ENCODE results near the gene PLCL1. TPM values are rescaled to one million over a fixed set of nuclear protein-coding genes. Genes with fewer than 3 reads are reported as not detected.

PLCL1 gene
- total RNA-seq, 2 donors from 2014 or later = 6.7 to 6.8 TPM

GRCh38 chr2:197847651-197848401 lies 43.4 kb downstream of the PLCL1 start:
- Histone ChIP-seq H3K4me1 (replicated peaks) (no peaks in the 10 kb centered on the region), H3K4me3 (no peak overlapping the region), H3K27me3 (replicated peaks; ENCODE audit: insufficient read depth) (no peaks in the 10 kb centered on the region), H3K27ac (no peak overlapping the region), H3K36me3 (no peaks in the 10 kb centered on the region), H3K9me3 (no peaks in the 10 kb centered on the region)
- 54% methylated on average over 7 of the region's 7 CpGs for WGBS
- intact Hi-C loops (cut with DNase I) = no loop called here
- DNase-seq (ENCODE audit: low spot score) = no peak
- TF ChIP-seq POLR2A (IDR thresholded peaks at IDR 0.05) = no peak
- no peak for TF ChIP-seq POLR2AphosphoS5 (IDR thresholded peaks at IDR 0.05)
- TF ChIP-seq CTCF (IDR thresholded peaks at IDR 0.05) = no peak

DNA sequence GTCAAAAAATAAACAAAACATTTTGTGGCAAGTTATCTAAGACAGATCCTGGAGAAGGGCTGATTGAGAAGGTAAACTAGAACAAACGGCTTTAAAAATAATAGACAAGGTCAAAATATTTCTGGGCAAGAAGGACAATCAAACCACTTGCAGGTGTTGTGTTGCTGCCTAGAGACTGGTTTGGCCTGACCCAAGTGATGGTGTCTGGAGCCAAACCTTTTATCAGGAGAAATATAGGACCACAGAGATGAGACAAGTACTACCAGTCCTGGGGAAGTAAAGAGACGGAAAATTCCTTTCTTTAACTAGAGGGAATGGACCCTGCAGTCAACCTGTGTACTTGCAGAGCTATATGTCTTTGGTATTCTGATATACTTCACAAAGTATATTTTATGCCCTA lies 44.2 kb downstream of the PLCL1 start:
- DNase-seq (ENCODE audit: low spot score) = no peak
- intact Hi-C loops (cut with DNase I) = no loop called here
- Histone ChIP-seq H3K9me3 (no peaks in the 10 kb centered on the region), H3K4me1 (replicated peaks) (no peaks in the 10 kb centered on the region), H3K27me3 (replicated peaks; ENCODE audit: insufficient read depth) (no peaks in the 10 kb centered on the region), H3K27ac (no peak overlapping the region), H3K4me3 (no peak overlapping the region), H3K36me3 (no peaks in the 10 kb centered on the region)
- no peak for TF ChIP-seq POLR2A (IDR thresholded peaks at IDR 0.05)
- TF ChIP-seq POLR2AphosphoS5 (IDR thresholded peaks at IDR 0.05) = no peak
- TF ChIP-seq CTCF (IDR thresholded peaks at IDR 0.05) = no peak
- WGBS = 73% methylated on average over 2 of the region's 2 CpGs

- Histone ChIP-seq H3K4me3 (no peak overlapping the region), H3K27me3 (replicated peaks; ENCODE audit: insufficient read depth) (no peaks in the 10 kb centered on the region), H3K4me1 (replicated peaks) (no peaks in the 10 kb centered on the region), H3K36me3 (no peaks in the 10 kb centered on the region), H3K9me3 (no peaks in the 10 kb centered on the region), H3K27ac (no peak overlapping the region)
- WGBS = 63% methylated on average over 5 of the region's 5 CpGs
- no peak for TF ChIP-seq POLR2A (IDR thresholded peaks at IDR 0.05)
- no peak for TF ChIP-seq CTCF (IDR thresholded peaks at IDR 0.05)
- TF ChIP-seq POLR2AphosphoS5 (IDR thresholded peaks at IDR 0.05) = no peak
- intact Hi-C loops (cut with DNase I) = no loop called here
- no peak for DNase-seq (ENCODE audit: low spot score)
Observed at GRCh38 chr2:197850882-197851450, 46.6 kb downstream of the PLCL1 start.

- no peak for DNase-seq (ENCODE audit: low spot score)
- WGBS = 73% methylated on average over 1 of the region's 1 CpG
- no peaks in the 10 kb centered on the region for H3K4me1 ChIP-seq (replicated peaks)
- H3K27ac ChIP-seq = no peak overlapping the region
- H3K4me3 ChIP-seq = no peak overlapping the region
- H3K9me3 ChIP-seq = no peaks in the 10 kb centered on the region
- no peaks in the 10 kb centered on the region for H3K27me3 ChIP-seq (replicated peaks; ENCODE audit: insufficient read depth)
- no peak for TF ChIP-seq POLR2AphosphoS5 (IDR thresholded peaks at IDR 0.05)
- no peak for TF ChIP-seq CTCF (IDR thresholded peaks at IDR 0.05)
- no peak for TF ChIP-seq POLR2A (IDR thresholded peaks at IDR 0.05)
- intact Hi-C loops (cut with DNase I) = no loop called here
- no peaks in the 10 kb centered on the region for H3K36me3 ChIP-seq
Observed at GRCh38 chr2:197851451-197851850, 47.1 kb downstream of the PLCL1 start.

GRCh38 chr2:197852108-197852507 lies 47.7 kb downstream of the PLCL1 start:
- Histone ChIP-seq H3K27ac (no peak overlapping the region), H3K4me1 (replicated peaks) (no peaks in the 10 kb centered on the region), H3K4me3 (no peak overlapping the region), H3K27me3 (replicated peaks; ENCODE audit: insufficient read depth) (no peaks in the 10 kb centered on the region), H3K9me3 (no peaks in the 10 kb centered on the region), H3K36me3 (no peaks in the 10 kb centered on the region)
- intact Hi-C loops (cut with DNase I) = no loop called here
- TF ChIP-seq CTCF (IDR thresholded peaks at IDR 0.05) = no peak
- TF ChIP-seq POLR2AphosphoS5 (IDR thresholded peaks at IDR 0.05) = no peak
- TF ChIP-seq POLR2A (IDR thresholded peaks at IDR 0.05) = no peak
- no peak for DNase-seq (ENCODE audit: low spot score)
- 36% methylated on average over 2 of the region's 2 CpGs for WGBS

Measured in prostate gland (tissue), 2 donors.